Neural cell (in vitro differentiated cells): ENCODE measurements around the gene SIK1.

ENCODE experiments used
- CTCF ChIP-seq: fragments of 450-650 bp; IDR thresholded peaks from 2 replicates; pipeline ENCODE4 v1.5.1; 2014; ENCODE audit warnings: antibody characterized with exemption, mild to moderate bottlenecking, moderate library complexity; ENCODE audit not compliant: poor library complexity, severe bottlenecking
- EZH2 ChIP-seq: fragments of 200-600, 300-800 bp; shearing (Covaris generic), sonication (generic); IDR thresholded peaks from 2 replicates; pipeline ENCODE4 v1.6.1; 2014; ENCODE audit warnings: antibody characterized with exemption, low read length, borderline replicate concordance, mild to moderate bottlenecking; ENCODE audit not compliant: insufficient read depth, poor library complexity, severe bottlenecking
- MXI1 ChIP-seq: fragments of 450-650 bp; conservative IDR thresholded peaks from 2 replicates; pipeline ENCODE4 v1.6.1; 2014; ENCODE audit warnings: antibody characterized with exemption, mild to moderate bottlenecking; ENCODE audit not compliant: poor library complexity, severe bottlenecking
- POLR2AphosphoS5 ChIP-seq: IDR thresholded peaks from 2 replicates; pipeline ENCODE4 v1.6.1; 2012
- RAD21 ChIP-seq: fragments of 450-650 bp; conservative IDR thresholded peaks from 2 replicates; pipeline ENCODE4 v1.6.1; 2014; ENCODE audit warnings: antibody characterized with exemption, mild to moderate bottlenecking, moderate library complexity
- SMC3 ChIP-seq: fragments of 450-650 bp; conservative IDR thresholded peaks from 2 replicates; pipeline ENCODE4 v1.6.1; 2014; ENCODE audit warnings: antibody characterized with exemption, mild to moderate bottlenecking, moderate library complexity; ENCODE audit not compliant: poor library complexity

GRCh38 chr21:43369124-43369523 lies 57.8 kb downstream of the SIK1 start:
- no peak for TF ChIP-seq CTCF
- TF ChIP-seq POLR2AphosphoS5, result no peak
- TF ChIP-seq MXI1, result no peak
- TF ChIP-seq RAD21, result no peak
- no peak for TF ChIP-seq SMC3
- no peak for TF ChIP-seq EZH2
